GM23338 (cell line): ENCODE measurements around the gene ACVR1C. TPM values are rescaled to one million over a fixed set of nuclear protein-coding genes. Genes with fewer than 3 reads are reported as not detected.

Experiments
- ATAC-seq: fragments of 200-7000 bp; cut with Tn5 transposase; 3 replicates; pipeline ENCODE4 v1.9.1; 2020
- DNase-seq: peaks from one replicate; pipeline ENCODE4 v3.0.0-alpha.2; 2015; ENCODE audit warnings: low spot score
- H2AFZ ChIP-seq: fragments of 200-600 bp; sonication (generic); 2 replicates; pipeline ENCODE4 v1.8.0; 2016; ENCODE audit warnings: antibody characterized with exemption, mild to moderate bottlenecking, moderate library complexity
- H3F3A ChIP-seq: fragments of 200-600 bp; sonication (generic); replicated peaks from 2 replicates; pipeline ENCODE4 v1.8.0; 2017; ENCODE audit warnings: antibody characterized with exemption, mixed run types, low read depth
- H3K27ac ChIP-seq: fragments of 200-600 bp; sonication (generic); 2 replicates; pipeline ENCODE4 v1.6.1; 2016; ENCODE audit warnings: low read depth
- H3K27me3 ChIP-seq: fragments of 200-600 bp; sonication (generic); 2 replicates; pipeline ENCODE4 v1.8.0; 2016; ENCODE audit warnings: mild to moderate bottlenecking, mixed run types, moderate library complexity; ENCODE audit not compliant: insufficient read depth
- H3K36me3 ChIP-seq: fragments of 200-600 bp; sonication (generic); 2 replicates; pipeline ENCODE4 v1.8.0; 2016; ENCODE audit warnings: mild to moderate bottlenecking; ENCODE audit not compliant: insufficient read depth
- H3K4me1 ChIP-seq: fragments of 200-600 bp; sonication (generic); 2 replicates; pipeline ENCODE4 v1.8.0; 2016; ENCODE audit warnings: mild to moderate bottlenecking, moderate library complexity; ENCODE audit not compliant: insufficient read depth
- H3K4me2 ChIP-seq: fragments of 200-600 bp; sonication (generic); 2 replicates; pipeline ENCODE4 v1.7.1; 2017; ENCODE audit warnings: mixed run types
- H3K4me3 ChIP-seq: fragments of 200-600 bp; sonication (generic); 2 replicates; pipeline ENCODE4 v1.6.1; 2016; ENCODE audit warnings: mixed run types
- H3K79me2 ChIP-seq: fragments of 200-600 bp; sonication (generic); replicated peaks from 2 replicates; pipeline ENCODE4 v1.8.0; 2017; ENCODE audit warnings: mild to moderate bottlenecking; ENCODE audit not compliant: insufficient read depth
- H3K9me2 ChIP-seq: fragments of 200-600 bp; sonication (generic); 2 replicates; pipeline ENCODE4 v1.8.0; 2017; ENCODE audit not compliant: insufficient read depth
- H4K20me1 ChIP-seq: fragments of 200-600 bp; sonication (generic); replicated peaks from 2 replicates; pipeline ENCODE4 v1.8.0; 2017; ENCODE audit warnings: mild to moderate bottlenecking; ENCODE audit not compliant: insufficient read depth
- H3K27ac Mint-ChIP-seq: 2 replicates; pipeline ENCODE4 v1.8.0; 2020; ENCODE audit warnings: inconsistent platforms, mild to moderate bottlenecking, moderate library complexity, mixed read lengths
- H3K27me3 Mint-ChIP-seq: 3 replicates; pipeline ENCODE4 v1.8.0; 2022; ENCODE audit warnings: low read depth, mild to moderate bottlenecking, moderate library complexity, mixed read lengths, inconsistent platforms; ENCODE audit not compliant: insufficient read depth, poor library complexity
- H3K36me3 Mint-ChIP-seq: 3 replicates; pipeline ENCODE4 v1.8.0; 2021; ENCODE audit warnings: low read depth, mild to moderate bottlenecking, inconsistent platforms, moderate library complexity, mixed read lengths
- H3K4me1 Mint-ChIP-seq: 3 replicates; pipeline ENCODE4 v1.8.0; 2020; ENCODE audit warnings: mild to moderate bottlenecking, inconsistent platforms, mixed read lengths
- H3K4me3 Mint-ChIP-seq: 3 replicates; pipeline ENCODE4 v1.8.0; 2021; ENCODE audit warnings: moderate library complexity, mild to moderate bottlenecking, inconsistent platforms, mixed read lengths
- H3K9me3 Mint-ChIP-seq: 3 replicates; pipeline ENCODE4 v1.8.0; 2020; ENCODE audit warnings: moderate library complexity, mild to moderate bottlenecking, inconsistent platforms, mixed read lengths
- CREB1 ChIP-seq: fragments of 250-450 bp; sonication (Bioruptor Pico); IDR thresholded peaks from 2 replicates; pipeline ENCODE4 v1.5.0; 2020; ENCODE audit warnings: low read depth, mild to moderate bottlenecking, moderate library complexity
- CTCF ChIP-seq, 2 experiments: fragments of 200-600 bp in 1 of 2; sonication (generic) in 1 of 2; conservative IDR thresholded peaks; 2 replicates each; pipeline versions ENCODE4 v1.5.1 to v1.6.1; 2016 to 2017; ENCODE audit warnings: antibody characterized with exemption in 2 of 2, low read depth in 2 of 2, mild to moderate bottlenecking in 2 of 2, moderate library complexity in 1 of 2
- ETS1 ChIP-seq: IDR thresholded peaks from 2 replicates; pipeline ENCODE4 v1.6.1; 2016; ENCODE audit warnings: antibody characterized with exemption
- EZH2phosphoT487 ChIP-seq: fragments of 200-600 bp; sonication (generic); IDR thresholded peaks from one replicate; pipeline ENCODE4 v1.8.1; 2018; ENCODE audit warnings: antibody characterized with exemption; ENCODE audit not compliant: unreplicated experiment
- JUNB ChIP-seq: IDR thresholded peaks from one replicate; pipeline ENCODE4 v1.6.1; 2016; ENCODE audit warnings: antibody characterized with exemption; ENCODE audit not compliant: unreplicated experiment
- POLR2AphosphoS5 ChIP-seq: IDR thresholded peaks from 2 replicates; pipeline ENCODE4 v1.6.1; 2016; ENCODE audit warnings: antibody characterized with exemption, low read depth
- REST ChIP-seq: IDR thresholded peaks from one replicate; pipeline ENCODE4 v1.6.1; 2018; ENCODE audit warnings: antibody characterized with exemption; ENCODE audit not compliant: unreplicated experiment
- STAT1 ChIP-seq: IDR thresholded peaks from one replicate; pipeline ENCODE4 v1.6.1; 2016; ENCODE audit warnings: antibody characterized with exemption; ENCODE audit not compliant: unreplicated experiment
- ZNF114 ChIP-seq: fragments of 250-450 bp; sonication (Bioruptor Pico); IDR thresholded peaks from 2 replicates; pipeline ENCODE4 v1.5.0; 2020; ENCODE audit warnings: mild to moderate bottlenecking, moderate library complexity
- ZNF331 ChIP-seq: fragments of 250-450 bp; sonication (Bioruptor Pico); IDR thresholded peaks from 2 replicates; pipeline ENCODE4 v1.5.0; 2020; ENCODE audit warnings: low read depth, mild to moderate bottlenecking, moderate library complexity
- polyA plus RNA-seq: library from polyadenylated mRNA; unstranded; fragments of >200 nt; fragmentation: Nextera tagmentation; extraction: Ambion mirVana; gene quantifications from 2 replicates; pipeline ENCODE4 v1.2.1, GENCODE V29; 2016
- total RNA-seq: library from RNA; depleted of rRNA; stranded (reverse); fragments of >200 nt; shearing (Covaris generic); gene quantifications from 2 replicates; pipeline ENCODE4 v1.2.3, GENCODE V29; 2014

ACVR1C gene
- total and polyA plus RNA-seq, 2 experiments from 2014 or later = 0.61 to 0.94 TPM

- TF ChIP-seq STAT1 (no peak), ZNF114 (CRISPR knock-in tag) (no peak), CREB1 (CRISPR knock-in tag) (no peak), ETS1 (no peak), EZH2phosphoT487 (no peak), CTCF (conservative IDR thresholded peaks at IDR 0.05; ENCODE audit: low read depth in 2 of 2) (no peak), ZNF331 (CRISPR knock-in tag) (no peak)
These were observed 140.9 kb downstream of the ACVR1C start (continued) for GRCh38 chr2:157487747-157488146.

GRCh38 chr2:157487271-157487610 is 141.4 kb downstream of the ACVR1C start:
- Histone ChIP-seq H3K79me2 (no peaks in the 10 kb centered on the region), H2AFZ (no peak overlapping the region), H3K4me3 (no peak overlapping the region), H3F3A (no peaks in the 10 kb centered on the region), H3K4me2 (no peak overlapping the region), H4K20me1 (no peaks in the 10 kb centered on the region), H3K4me1 (no peaks in the 10 kb centered on the region), H3K27me3 (no peaks in the 10 kb centered on the region), H3K9me2 (no peaks in the 10 kb centered on the region), H3K27ac (no peak overlapping the region), H3K36me3 (no peaks in the 10 kb centered on the region)
- Mint-ChIP-seq H3K36me3 (no peaks in the 10 kb centered on the region), H3K9me3 (no peaks in the 10 kb centered on the region), H3K4me3 (no peak overlapping the region), H3K27ac (no peak overlapping the region), H3K4me1 (peaks cover 5% of the 10 kb centered on the region; the same call in 2 of the 3 replicates), H3K27me3 (peaks cover 3% of the 10 kb centered on the region)
- no peak for ATAC-seq
- DNase-seq = no peak
- TF ChIP-seq REST (no peak), ZNF331 (CRISPR knock-in tag) (no peak), CTCF (conservative IDR thresholded peaks at IDR 0.05; ENCODE audit: low read depth in 2 of 2) (no peak), JUNB (no peak), ZNF114 (CRISPR knock-in tag) (no peak), POLR2AphosphoS5 (no peak), CREB1 (CRISPR knock-in tag) (no peak)
